NCI-H146 treated with DMSO at 0.1 percent for 48 hours (cell line): ENCODE results near the gene TMEM108.
A peak's percentile ranks its signal among the peaks of the same experiment; 100 is the strongest.

ENCODE experiments used
- DNase-seq: peaks from one replicate; lab custom pipeline; 2025; ENCODE audit not compliant: unreplicated experiment; lab: John Stamatoyannopoulos, UW

The TMEM108 gene

DNA sequence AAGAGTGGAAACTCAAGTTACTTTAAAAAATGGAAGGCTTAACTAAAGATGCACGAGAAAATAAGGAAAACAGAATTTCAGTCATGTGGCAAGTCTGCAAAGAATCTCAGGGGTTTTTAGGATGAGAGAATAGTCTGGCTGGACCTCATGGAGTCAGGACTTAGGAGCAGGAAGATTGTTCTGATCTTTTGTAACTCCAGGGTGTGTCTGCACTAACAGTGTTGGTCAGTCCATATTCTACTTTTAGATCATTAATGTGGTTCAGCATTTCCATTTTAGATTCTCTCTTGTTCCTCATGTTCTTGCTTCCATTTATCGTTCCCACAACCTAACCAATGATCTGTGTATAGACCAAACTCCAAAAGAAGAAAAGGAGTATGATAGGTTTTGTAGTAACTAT, 15.3 kb downstream of the TMEM108 start:
- no peak for DNase-seq

DNA sequence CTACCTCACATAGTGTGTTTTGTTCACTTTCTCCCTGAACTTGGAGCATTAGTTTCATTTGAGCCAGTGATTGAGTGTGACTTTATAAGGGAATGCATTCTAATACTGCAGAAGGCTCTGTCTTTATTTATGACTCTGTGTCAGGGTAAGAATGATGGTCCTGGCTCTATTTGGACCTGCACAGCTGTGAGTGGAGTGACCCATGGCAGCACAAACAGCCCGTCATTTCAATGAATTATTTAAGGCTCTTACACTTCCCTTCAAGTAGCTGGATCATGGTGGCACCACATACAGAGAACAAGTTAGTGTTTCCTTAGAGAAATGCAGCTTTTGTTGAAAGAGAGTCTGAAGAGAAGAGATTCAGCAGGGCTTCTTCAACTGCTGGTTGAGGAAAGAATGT, 16.4 kb downstream of the TMEM108 start:
- no peak for DNase-seq

DNA sequence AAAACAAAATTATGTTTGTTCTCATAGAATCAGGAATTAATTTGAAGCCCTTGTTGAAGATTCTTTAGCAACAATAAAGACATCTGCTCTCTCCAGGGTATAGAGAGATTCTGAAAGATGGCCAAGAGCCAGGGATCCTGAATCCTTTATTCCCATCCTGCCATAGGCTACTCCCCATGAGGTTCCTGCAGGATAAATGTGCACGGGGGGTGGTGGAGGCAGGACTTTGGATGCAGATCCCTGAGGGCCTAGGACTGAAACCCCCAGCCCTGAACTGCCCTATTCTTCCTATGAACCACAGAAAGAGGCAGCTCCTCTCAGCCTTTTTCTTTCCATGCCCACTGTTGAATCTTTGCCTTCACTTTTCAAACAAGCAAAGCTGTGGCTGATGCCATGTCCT, 17.1 kb downstream of the TMEM108 start:
- DNase-seq, result no peak

DNA sequence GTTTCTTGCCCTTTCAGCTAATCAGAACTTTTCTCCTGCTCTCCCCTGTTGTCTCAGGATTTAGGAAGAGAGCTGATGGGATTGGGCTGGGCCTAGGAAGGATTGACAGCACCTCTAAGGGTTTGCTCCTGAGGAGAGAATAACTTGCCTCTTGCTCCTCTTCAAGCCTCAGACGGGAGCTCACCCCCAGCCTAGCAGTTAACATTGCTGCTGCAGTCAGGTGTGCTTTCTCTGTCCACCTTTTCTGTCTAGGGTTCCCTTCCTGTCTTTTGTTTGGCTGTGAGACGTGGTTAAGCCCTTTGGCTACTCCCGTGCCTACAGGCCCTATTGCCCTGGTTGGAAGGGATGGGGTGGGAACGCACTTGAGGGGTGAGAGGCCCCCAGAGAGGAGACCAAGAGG, 20.1 kb downstream of the TMEM108 start:
- DNase-seq, result peak; percentile 77

DNA sequence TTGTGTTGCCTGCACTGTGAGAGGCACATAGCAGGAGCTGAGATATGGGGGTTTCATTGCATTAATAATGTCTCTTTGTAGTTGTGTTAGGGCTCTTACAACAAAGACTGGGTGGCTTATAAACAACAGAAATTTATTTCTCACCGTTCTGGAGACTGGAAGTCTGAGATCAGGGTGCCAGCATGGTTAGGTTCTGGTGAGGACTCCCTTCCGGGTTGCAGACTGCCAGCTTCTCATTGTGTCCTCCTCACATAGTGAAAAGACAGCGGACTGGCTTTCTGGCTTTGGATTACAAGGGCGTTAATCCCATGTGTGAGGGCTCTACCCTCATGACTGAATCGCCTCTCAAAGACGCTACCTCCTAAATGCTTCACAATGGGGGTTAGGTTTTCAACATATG, 20.6 kb downstream of the TMEM108 start:
- no peak for DNase-seq

DNA sequence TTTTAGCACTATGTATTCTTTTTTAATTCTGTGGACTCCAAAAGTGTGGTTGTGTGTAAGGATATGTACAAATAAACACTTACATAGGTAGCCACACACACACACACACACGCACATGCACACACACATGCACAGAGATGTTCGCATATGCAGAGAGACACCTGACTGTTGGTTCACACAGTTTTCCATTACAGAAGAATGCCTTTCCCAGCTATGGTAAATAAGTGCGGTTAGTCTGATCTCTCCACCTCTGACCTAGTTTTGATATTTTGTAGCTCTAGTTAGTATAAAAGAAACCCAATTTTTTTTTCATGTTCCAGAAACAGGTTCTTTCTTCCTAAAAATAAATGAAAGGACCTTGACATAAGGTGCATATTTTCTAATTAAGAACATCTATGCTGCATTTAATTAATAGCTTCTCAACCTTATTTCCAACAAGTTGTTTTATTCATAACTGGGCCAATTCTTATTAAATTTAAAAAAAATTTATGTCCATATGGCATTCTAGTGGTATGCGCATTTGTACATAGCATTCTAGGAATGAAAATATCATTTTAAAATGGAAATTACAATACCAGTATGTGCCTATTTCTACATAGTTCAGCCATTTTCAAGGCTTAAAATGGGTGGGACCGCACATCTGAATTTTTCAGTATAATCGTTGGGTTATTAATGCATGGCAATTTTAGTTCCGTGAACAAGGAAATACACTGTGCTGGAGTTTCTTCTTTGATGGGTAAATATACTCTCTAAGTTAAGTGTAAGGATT, 27.2 kb downstream of the TMEM108 start:
- DNase-seq, result no peak

DNA sequence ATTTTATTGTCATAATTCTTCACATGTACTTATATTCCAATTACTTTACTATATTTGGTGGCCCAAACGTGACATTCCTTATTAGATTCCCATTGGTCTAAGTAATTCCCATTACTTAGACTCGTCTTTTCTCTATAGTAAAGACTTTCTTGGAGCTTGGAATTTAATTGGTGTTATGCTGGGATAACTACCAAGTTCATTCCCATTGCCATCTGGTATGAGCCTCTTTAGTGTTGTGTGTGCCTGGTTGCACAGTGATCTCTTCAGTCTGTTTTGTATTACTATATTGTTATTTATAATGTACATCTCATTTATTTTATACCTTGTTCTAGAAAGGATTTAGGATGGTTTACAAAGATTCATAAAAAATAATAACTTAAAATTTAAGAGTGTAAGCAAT, 27.8 kb downstream of the TMEM108 start:
- DNase-seq, result no peak

DNA sequence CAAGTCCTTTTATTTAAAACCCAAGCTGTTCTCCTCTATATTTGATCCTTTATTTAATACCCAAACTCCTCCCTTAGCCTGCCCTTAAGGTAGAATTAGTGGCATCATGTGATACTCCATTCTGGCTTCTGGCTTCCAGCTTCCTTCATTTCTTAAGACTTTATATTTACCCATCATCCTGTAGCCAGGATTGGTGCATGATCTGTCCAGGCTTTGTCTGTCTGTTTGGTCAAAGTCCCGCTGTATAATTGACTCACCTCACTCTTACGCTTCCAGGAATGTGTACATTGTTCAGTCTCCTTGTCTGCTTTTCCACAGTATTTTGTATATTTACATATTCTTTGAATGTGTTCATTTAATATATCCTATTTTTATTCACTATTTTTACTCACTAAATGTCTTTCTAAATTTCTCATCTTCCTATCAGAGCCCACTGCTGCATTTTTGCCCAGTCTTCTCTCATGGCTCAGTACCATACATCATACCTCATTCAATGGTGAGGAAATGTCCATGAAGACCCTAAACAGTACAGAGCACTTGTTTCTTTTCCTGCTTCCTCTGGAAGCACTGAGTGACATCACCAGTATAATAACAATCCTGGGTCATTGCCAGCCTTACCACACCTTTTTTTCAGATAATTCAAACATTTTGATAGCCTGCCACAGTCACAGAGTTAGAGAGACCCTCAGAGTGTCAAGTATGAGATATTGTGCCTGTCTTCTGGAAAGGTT, 31.5 kb downstream of the TMEM108 start:
- no peak for DNase-seq

DNA sequence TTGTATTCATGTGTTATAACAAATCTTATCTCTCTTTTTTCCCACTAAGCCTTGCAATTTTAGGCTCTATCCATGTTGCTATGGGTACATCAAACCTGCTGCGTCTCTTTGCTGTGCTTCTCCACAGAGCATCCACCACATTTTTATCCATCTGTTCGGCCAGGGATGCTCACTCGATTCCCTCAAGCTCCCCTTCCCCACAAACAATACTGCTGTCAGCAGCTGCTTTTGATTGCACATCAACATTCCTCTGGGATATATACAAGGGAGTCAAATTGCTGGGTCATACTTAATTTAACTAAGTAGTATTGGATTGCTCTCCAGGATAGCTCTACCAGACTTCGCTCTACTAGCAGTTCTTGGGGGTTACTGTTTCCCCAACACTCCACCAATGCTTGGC, 36.8 kb downstream of the TMEM108 start:
- no peak for DNase-seq

DNA sequence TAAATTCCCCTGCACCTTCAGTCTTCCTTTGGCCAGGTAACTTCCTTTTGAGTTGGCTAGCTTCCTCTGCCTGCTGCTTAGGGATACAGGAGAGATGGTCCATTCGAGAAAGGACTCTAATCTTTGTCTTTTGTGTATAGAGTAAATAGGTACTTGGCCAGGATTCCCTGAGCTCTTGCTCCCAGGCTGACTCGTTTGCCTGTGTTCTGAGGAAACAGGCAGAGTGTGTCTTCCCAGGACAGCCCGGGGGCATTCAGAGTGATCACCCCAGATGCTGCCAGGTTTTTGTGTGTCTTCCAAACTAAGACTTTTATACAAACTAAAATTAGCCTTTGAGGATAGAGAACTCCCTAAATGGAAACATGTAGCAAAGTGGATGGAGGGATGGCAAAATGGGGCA, 39.5 kb downstream of the TMEM108 start:
- no peak for DNase-seq

DNA sequence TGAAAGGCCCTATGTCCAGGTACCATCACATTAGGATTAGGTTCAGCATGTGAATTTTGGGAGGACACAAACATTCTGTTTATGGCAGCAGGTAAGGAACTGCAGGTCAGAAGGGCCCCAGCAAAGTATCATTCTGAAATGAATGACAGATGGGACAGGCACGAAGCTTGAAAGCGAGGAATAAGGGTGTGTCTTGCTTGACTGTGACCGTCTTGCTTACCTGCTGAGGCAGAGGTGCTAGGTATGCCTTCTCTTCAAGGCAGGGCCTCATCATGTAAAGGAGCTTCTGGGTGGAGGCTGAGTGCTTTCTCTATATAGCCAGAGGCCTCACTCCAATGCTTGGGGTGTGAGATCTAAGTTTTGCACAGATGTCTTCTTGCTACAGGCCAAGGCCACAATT, 41.4 kb downstream of the TMEM108 start:
- DNase-seq, result no peak

DNA sequence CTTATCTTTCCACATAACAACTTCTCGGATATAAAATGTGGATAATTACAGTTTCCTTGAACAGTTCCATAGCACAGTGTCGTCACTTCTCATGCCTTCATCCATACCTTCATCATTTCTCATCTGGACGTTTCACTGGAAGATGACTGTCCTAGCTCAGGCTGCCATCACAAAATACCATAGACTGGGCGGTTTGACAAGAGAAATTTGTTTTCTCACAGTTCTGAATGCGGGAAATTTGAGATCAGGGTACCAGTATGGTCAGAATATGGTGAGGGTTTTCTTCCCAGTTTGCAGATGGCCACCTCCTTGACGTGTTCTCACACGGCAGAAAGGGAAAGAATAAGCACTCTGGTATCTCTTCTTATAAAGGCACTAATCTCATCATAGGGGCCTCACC, 42.8 kb downstream of the TMEM108 start:
- no peak for DNase-seq

DNA sequence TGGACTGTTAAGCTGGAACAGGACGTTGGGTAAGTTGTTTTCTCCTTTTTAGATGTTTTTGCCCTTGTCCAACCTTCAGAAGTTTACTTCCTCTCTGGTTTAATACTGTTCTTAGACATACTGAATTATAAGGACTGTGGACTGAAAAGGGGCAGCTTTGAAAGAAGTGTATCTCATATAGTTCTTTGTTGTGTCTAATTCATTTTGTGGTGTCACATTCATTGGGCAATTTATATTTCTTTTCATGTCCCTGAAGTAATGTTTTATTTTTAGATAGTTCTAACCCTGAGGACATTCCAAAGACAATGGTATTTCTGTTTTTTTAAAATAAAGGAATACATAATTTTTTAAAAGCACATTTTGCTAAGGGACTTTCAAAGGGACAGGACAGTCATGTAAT, 45.2 kb downstream of the TMEM108 start:
- no peak for DNase-seq

DNA sequence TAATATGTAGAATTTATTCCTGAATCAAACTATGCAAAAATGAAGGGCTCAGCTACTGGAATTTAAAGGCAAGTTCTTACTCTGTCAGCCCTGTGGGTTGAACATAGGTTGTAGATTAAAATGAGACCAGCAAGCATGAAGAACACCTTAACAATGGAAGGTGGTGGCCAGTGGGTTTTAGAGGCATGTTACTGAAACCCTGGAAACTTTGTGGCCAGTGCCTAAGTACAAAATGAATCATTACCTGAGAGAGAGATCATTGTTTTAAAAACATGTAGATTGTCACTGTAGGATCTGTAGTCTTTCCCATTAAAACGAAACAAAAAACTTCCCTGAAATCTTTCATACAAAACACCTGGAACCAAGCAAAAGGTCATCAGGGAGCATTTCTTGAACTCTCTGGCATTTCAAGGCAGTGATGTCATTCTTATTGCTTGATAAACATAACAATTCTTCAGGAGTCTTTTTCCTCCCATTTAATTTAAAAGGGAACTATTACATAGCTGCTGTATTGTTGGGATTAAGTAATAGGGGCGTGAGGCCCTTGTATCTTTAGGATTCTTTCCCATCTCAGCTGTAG, 51.8 kb downstream of the TMEM108 start:
- no peak for DNase-seq

DNA sequence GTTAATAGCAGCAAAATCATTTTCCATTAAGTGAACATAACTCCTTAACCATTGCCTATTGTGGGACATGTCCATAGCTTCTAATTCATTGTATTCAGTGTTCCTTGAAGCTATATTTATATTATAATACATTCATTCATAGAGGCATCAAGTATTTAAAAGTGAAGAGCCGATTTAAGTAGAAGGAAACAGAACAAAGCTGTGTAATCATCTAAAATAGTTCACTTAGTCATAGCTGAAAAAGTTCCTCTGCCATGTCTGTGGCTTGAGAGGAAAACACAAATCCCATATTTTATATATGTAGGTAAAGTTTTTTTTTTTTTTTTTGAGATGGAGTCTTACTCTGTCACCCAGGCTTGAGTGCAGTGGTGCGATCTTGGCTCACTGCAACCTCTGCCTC, 54.5 kb downstream of the TMEM108 start:
- no peak for DNase-seq

DNA sequence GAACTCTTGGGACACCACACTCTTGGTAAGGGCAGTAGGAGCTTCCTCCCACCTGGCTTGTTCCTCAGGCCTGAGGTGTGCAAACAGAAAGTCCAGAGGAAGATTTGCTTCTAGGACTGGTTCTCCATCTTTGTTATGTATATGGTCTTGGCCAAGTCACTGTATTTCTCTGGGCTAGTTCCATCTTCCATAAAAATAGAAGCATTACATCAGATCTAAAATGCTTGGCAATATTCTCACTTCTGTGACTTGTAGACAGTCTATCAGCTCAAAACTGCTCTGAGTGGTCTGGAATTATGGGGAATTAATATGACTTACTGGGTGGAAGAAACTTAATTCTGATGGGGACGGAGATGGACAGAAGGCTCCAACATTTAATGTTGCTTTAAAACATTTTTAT, 55.2 kb downstream of the TMEM108 start:
- DNase-seq, result no peak

DNA sequence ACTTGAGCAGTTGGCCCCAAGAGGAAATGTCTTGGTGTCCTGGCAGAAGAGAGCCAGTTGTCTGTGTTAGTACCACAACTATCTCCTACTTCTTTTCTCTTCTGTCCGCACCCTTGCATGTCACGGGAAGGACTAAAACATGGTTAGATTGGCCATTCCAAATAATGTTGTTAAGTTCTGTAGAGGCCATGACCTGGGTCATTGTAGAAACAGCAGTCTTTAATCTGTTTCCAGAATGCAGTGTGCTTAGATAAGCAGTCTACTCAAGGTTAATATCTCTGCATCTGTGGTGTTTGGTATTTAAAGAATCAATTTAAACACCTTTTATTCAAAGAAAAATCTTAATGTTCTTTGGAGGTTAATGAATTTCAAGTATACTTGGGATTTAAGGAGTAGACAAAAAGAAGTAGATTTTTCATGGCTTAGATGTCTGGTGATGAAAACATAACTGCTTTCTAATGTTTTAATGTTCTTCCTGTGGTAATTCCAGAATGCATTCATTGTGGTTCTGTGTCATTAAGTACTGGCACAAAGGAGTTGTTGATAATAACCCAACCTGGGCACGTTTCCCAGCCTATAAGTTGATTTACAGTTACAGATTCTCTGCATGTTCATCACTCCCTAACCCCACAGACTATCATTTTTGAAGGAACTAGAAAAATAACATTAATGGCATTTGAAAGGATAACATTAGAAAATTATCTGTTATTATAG, 58.9 kb downstream of the TMEM108 start:
- DNase-seq, result no peak

DNA sequence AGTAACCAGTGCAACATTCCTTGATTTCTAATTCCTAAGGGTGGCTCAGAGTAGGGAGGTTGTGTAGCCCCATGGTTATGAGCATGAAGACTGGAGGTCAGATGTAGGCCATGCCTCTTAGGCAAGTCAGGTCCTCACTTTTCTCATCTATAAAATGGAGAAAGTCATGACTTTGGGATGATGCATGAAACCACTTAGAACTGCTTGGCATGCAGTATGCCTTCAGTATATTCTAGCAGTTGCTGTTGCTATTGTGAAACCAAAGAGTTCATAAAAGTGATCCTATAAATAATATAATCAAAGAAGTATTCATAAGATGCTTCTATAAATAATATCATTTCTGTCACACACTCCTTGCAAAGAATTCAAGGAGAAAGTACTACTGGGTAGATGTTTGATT, 65.5 kb downstream of the TMEM108 start:
- DNase-seq, result no peak

DNA sequence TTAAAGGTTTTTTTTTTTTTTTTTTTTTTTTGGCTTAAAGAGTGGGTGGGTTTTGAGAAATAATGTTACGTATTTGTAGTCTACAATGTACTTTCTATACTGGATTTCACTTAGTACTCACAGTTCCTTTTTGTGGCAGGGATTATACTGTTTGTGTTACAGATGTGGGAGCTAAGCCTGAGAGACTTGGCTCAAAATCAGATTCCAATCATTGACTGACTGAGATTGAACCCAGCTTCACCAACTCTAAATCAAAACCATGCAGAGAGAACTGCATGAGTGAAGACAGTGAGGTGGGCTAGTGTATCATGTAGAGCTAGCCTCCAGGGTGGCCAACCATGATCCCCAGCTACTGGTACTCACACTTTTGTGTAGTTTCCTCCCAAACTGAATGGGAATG, 68.0 kb downstream of the TMEM108 start:
- DNase-seq, result no peak

DNA sequence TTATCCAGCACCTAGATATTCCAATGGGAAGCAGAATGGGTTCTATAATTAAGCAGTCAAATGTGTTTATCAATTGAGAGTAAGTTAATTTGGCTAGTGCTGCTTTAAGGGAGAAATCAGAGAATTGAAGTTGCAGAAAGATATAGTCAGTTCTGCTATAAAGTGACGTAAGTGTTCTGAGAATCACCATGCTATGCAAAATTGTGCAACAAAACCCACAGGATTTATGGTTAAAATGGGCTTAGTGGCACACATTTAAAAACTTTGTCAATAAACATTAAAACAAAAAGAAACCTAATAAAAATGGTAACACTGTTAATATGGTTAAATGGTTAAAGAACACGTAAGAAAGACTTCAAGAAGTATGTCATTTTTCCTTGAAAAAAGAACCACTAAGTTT, 74.5 kb downstream of the TMEM108 start:
- DNase-seq, result no peak

DNA sequence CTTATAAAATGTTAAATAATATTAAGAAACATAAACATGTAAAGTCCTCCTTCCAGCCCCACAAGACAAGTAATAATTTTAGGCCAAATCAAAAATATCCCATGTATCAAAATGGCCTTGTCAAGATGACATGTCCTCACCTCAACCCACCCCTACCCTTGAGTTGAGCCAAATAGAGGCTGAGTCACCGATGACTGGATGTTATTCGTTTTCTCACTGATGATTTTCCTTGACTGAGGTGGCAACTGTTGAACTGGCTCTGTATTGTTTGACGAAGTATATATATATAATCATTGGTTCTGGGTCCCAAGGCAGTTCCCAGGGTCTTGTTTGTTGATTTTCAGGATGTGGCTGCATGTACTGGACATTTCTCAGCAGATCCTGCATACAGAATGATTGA, 75.3 kb downstream of the TMEM108 start:
- DNase-seq, result no peak
